Endothelial cell of hepatic sinusoid (primary cell): Measurements from ENCODE around the gene NGRN.

Experiments
- in situ Hi-C: cut with HindIII; loops from 2 replicates; pipeline ENCODE4 v1.10.0; 2017; ENCODE audit warnings: low sequenced_read_pairs

NGRN gene, protein sequence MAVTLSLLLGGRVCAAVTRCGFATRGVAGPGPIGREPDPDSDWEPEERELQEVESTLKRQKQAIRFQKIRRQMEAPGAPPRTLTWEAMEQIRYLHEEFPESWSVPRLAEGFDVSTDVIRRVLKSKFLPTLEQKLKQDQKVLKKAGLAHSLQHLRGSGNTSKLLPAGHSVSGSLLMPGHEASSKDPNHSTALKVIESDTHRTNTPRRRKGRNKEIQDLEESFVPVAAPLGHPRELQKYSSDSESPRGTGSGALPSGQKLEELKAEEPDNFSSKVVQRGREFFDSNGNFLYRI

DNA sequence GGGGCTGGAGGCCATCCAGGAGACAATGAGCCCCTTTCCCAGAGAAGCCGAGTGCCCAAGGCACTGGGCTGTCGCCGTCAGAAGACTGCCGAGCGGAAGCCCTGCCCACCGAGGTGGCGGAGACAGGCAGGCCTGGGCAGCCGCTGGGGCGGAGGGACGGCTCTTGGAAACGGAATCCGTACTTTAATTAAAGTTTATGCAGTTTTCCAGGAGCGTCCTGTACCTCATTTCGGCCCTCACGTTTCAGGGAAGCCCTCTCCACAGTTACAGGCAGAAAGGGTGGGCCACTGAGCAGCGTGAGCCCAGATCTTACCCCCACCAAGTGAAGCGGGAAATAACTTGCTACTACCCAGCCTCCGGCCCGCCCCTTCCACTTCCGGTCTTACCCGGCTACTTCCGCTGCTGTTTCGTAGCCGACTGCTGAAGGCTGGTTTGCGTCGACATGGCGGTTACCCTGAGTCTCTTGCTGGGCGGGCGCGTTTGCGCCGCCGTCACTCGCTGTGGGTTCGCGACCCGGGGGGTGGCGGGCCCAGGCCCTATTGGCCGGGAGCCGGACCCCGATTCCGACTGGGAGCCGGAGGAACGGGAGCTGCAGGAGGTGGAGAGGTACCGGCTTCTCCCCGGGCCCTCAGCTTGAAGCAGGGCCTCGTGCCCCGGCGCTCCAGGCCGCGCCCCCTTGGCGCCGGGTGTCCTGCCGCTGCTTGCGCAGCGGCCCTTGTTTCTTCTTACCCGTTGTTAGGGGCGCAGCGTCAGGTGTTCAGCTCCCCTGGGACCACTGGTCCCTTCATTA is at the start of gene NGRN:
Gene NGRN (plus strand): TSS at position 402 of the 790 bp plus-strand sequence. CDS start 41 bp downstream, at position 443.
- in situ Hi-C loops = no loop called here

DNA sequence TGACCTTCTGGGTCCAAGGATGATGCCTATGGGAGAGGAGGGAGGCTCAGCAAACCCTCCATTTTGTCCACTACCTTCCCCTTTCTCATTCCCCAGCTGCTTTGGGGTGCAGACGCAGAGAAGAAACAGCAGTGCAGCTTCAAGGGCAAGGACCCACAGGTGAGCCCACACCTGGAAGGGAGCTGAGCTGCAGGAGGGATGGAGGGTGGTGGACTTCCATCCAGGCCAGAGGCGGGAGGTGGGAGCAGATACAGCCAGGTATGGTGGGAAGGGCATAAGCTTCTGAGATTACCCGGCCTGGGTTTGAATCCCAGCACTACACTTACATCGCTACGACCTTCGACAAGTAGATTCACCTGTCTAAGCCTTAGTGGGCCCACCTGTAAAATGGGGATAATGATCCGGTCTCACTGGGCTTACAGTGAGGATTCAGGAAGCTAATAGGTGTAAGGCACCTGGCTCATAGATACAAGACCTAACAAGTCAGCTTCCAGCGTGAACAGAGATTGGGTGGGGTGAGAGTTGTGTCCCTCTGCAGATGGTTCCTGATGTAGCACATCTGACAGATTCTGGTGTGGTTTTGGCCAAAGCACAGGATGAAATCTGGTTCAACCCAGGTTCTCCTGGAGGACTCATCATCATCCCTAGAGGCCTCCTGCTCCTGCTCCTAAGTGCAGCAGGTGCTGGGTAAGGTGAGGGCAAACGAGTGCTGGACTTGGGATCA is 47.6 kb upstream of the NGRN start:
- in situ Hi-C loops = loop anchor here (5.0 kb wide), 1 partner anchor 76 kb away; no protein-coding TSS in a partner anchor

DNA sequence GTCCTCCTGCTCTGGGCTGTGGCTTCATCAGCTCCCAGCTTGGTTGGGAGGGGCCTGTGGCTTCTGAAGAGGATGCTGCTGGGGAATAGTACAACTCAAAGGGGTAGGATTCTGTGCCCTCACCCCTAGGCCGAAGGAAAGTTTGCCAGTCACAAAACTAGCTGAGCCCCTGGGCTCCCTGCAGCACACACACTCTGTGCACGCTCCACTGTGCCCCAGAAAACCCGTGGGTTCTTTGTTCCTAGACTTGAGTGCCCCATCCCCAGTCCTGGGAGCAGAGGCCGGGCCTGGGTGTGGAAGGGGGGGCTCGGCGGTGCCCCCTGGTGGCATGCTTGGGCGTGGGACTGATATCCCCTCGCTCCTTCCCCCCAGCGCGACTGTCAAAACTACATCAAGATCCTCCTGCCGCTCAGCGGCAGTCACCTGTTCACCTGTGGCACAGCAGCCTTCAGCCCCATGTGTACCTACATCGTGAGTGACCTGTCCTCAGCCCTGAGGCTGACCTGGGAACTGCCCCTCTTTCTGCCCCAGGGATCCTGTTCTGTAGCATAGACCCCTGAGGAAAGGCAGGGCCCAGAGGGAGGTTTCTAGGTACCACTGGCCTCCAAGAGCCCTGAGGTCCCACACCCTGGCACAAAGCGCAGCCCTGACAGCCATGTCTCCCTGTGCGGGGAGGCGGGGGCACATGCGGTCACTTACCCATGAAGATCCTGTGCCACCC is 45.9 kb upstream of the NGRN start:
- in situ Hi-C loops = loop anchor here (5.0 kb wide), 1 partner anchor 77 kb away; no protein-coding TSS in a partner anchor

DNA sequence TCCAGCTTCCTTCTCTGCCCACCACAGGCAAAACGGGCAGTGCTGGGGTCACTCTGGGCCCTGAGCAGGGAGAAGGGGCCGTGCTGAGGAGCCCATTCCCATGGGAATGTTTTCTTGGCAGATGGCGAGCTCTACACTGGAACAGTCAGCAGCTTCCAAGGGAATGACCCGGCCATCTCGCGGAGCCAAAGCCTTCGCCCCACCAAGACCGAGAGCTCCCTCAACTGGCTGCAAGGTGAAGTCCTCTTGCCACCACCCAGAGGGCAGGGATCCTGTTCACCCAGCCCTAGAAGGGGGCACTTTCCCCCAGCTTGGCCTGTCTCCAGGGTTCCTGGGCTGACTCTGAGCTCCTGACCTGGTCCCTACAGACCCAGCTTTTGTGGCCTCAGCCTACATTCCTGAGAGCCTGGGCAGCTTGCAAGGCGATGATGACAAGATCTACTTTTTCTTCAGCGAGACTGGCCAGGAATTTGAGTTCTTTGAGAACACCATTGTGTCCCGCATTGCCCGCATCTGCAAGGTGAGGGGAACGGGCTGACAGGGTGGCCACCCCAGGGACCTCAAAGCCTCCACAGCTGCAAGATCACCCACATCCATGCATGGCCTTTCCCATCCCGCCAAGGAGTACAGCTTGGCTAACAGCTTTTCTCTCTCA is 44.1 kb upstream of the NGRN start:
- in situ Hi-C loops = no loop called here

DNA sequence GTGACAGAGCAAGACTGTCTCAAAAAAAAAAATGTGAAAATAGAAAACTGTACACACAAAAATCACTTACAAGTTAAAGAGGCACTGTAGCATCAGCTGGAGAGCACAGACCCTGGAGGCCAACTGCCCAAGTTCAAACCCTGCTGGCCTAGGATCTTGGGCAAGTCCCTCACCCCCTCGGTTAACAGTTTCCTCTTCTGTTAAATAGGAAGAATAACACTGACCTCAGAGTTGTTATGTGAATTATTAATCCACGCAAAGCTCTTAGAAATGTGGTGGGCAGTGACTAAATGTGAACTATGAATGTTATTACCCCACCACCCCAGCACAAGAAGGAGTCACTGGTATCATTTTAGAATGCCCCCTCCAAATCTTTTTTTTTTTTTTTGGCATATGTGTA is 42.9 kb upstream of the NGRN start:
- in situ Hi-C loops = no loop called here

DNA sequence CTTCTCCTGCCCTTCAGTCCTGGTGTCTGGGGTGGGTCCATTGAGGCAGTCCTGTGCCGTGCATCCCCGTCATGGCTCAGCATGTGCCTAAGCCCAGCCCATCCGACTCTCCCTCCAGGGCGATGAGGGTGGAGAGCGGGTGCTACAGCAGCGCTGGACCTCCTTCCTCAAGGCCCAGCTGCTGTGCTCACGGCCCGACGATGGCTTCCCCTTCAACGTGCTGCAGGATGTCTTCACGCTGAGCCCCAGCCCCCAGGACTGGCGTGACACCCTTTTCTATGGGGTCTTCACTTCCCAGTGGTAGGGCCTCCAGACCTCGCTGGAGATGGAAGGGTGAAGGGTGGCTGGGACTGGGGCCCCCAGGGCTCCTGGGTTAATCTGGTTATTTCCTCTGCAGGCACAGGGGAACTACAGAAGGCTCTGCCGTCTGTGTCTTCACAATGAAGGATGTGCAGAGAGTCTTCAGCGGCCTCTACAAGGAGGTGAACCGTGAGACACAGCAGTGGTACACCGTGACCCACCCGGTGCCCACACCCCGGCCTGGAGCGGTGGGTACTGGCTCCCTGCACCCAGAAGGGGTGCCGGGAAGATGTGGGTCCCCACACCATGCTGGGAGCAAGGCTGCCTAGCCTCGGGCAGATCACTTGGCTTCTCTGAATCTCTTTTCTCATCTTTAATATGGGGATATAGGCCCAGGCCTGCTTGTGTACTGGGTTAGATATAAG is 41.9 kb upstream of the NGRN start:
- in situ Hi-C loops = no loop called here

DNA sequence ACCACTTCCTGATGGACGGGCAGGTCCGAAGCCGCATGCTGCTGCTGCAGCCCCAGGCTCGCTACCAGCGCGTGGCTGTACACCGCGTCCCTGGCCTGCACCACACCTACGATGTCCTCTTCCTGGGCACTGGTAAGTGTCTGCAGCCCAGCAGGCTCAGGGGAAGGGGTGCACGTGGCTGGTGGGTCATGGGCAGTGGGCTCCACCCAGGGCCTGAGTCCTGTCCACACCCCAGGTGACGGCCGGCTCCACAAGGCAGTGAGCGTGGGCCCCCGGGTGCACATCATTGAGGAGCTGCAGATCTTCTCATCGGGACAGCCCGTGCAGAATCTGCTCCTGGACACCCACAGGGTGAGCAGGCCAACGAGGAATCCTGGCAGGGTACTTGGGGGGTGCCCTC is 40.4 kb upstream of the NGRN start:
- in situ Hi-C loops = no loop called here

DNA sequence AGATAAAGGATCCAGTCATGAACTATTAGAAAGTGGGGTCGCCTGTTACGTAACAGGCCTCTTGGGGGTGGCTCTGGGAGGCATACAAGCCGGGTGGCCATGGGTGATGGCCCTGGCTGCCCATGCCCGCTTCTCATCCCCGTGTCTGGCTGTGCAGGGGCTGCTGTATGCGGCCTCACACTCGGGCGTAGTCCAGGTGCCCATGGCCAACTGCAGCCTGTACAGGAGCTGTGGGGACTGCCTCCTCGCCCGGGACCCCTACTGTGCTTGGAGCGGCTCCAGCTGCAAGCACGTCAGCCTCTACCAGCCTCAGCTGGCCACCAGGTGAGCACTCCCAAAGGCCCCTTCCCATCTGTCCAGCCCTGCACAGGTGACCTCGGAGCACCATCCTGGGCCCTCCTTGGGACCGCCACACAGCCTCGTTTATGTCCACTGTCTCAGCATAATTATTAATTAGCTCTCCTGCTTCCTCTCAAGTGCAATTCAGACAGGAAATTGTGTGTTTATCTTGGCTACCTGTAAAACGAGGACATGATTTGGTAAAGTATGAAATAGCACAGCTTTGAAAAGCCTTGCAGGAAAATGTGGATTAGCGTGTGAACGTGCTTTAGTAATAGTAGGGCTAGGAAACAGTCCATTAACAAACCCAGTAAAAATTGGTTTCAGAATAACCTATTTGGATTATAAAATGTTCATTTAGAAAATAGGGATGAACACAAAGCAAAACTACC is 39.8 kb upstream of the NGRN start:
- in situ Hi-C loops = no loop called here

DNA sequence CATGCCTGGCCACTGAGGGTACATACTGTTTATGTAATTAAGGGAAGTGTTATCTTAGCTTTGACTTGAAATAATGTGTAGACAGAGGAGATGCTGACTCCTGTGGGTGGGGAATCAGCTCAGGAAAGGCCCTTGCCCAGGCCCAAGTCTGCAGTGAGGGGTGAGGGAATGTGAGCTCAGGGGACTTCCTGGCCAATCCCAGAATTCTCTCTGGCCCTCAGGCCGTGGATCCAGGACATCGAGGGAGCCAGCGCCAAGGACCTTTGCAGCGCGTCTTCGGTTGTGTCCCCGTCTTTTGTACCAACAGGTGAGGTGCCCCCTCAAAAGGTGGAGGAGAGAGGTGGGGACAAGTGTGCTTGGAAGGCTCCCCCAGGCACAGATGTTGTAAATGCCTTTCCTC is 38.1 kb upstream of the NGRN start:
- in situ Hi-C loops = no loop called here

DNA sequence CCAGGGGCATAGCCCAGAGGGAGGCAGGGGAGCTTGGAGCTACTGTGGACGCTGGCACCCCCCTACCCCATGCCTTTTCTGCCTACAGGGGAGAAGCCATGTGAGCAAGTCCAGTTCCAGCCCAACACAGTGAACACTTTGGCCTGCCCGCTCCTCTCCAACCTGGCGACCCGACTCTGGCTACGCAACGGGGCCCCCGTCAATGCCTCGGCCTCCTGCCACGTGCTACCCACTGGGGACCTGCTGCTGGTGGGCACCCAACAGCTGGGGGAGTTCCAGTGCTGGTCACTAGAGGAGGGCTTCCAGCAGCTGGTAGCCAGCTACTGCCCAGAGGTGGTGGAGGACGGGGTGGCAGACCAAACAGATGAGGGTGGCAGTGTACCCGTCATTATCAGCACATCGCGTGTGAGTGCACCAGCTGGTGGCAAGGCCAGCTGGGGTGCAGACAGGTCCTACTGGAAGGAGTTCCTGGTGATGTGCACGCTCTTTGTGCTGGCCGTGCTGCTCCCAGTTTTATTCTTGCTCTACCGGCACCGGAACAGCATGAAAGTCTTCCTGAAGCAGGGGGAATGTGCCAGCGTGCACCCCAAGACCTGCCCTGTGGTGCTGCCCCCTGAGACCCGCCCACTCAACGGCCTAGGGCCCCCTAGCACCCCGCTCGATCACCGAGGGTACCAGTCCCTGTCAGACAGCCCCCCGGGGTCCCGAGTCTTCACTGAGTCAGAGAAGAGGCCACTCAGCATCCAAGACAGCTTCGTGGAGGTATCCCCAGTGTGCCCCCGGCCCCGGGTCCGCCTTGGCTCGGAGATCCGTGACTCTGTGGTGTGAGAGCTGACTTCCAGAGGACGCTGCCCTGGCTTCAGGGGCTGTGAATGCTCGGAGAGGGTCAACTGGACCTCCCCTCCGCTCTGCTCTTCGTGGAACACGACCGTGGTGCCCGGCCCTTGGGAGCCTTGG is 37.4 kb upstream of the NGRN start:
- in situ Hi-C loops = no loop called here

DNA sequence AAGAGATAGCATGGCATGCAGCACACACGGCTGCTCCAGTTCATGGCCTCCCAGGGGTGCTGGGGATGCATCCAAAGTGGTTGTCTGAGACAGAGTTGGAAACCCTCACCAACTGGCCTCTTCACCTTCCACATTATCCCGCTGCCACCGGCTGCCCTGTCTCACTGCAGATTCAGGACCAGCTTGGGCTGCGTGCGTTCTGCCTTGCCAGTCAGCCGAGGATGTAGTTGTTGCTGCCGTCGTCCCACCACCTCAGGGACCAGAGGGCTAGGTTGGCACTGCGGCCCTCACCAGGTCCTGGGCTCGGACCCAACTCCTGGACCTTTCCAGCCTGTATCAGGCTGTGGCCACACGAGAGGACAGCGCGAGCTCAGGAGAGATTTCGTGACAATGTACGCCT is 36.5 kb upstream of the NGRN start:
- in situ Hi-C loops = no loop called here

DNA sequence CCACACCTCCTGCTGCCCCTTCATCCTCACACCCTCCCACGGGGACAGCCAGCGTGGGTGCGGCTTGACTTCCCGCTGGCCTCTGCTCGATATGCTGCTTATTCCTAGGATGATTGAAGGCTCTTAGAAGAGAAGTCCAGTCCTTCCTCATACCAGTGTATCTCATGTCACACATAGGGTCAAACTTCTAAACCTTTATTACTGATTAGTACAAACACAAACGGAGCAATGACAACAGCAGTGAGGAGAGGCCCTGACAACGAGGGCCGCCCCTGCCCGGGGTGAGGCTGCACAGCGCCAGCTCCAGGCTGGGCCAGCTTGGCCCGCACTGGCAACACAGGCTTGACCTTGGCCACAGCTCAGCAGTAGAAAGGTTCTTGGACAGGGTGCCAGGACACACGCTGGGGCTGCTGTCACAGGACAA is 35.4 kb upstream of the NGRN start:
- in situ Hi-C loops = no loop called here

DNA sequence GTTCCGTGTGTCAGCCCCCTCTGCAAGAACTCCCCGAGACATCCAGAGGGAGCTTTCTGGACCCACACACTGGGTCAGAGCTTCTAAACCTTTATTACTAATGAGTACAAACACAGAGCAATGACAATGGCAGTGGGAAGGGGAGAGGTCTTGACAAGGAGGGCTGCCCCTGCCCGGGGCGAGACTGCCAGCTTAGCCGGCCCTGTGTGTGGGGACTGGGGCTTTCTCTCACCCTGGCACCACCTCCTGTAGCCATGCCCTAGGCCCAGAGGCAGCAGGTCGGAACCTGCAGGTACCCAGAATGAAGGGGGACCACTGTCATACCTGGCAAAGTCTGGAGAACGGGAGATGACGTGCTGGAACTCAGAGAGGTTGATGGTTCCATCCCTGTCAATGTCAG is 34.9 kb upstream of the NGRN start:
- in situ Hi-C loops = no loop called here

DNA sequence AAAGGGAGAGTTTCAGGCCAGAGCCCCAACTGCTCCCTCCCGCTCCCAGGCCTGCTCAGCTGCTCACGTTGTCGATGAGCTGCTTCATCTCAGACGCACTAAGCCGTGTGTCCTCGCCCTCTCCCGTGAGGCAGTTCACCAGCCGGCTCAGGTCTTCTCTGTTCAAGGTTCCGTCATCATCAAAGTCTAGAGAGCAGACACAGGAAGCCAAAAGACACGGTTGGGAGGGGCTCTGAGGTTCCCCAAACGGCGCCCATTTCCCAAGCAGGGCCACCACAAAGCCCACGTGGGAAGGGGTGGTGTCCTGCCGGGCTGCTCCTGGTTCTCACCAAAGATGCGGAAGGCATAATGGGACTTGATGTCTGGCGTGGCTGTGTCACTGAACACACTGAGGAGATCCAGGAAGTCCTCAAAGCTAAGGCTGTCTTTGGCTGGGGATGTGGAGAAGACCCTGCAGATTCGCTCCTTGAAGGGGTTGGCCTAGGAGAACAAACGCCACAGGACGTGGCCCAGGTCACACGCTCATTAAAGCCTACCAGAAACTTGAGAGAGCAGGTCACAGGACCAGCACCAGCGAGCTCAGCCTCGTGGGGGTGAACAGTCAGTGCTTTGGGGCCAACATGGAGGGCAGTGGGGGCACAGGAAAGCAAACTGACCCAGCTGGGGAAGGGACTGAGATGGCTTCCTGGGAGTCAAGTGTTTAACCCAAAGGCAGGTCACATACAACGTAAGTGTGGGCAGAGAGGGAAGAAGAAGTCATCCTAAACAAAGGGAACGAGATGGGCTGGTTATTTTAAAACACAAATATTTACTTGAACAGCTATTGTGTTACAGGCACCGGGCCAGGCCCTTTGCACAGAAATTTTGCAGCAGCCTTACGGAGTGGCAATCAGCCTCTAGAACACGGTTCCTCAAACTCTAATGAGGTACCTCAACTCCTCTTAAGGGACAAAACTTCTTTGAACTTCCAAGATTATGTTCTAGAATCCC is 34.1 kb upstream of the NGRN start:
- in situ Hi-C loops = no loop called here

DNA sequence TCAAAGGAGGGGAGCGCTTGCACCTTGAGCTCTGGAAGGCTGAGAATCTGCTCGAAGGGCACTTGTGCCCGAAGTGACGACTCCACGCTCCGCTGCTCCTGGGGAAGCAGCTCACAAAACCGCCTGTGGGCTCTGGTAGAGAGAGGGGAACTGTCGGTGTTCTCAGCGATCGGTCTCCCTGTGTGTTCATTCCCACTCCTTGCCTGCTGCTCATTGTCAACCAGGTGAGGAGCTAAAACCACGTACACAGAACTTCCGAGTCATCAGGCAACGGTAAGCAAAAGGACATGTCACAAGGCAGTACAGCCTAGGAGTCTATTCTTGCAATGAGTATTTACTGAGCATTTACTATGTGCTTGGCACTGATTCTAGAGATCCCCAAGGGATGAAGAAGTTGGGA is 33.3 kb upstream of the NGRN start:
- in situ Hi-C loops = no loop called here

DNA sequence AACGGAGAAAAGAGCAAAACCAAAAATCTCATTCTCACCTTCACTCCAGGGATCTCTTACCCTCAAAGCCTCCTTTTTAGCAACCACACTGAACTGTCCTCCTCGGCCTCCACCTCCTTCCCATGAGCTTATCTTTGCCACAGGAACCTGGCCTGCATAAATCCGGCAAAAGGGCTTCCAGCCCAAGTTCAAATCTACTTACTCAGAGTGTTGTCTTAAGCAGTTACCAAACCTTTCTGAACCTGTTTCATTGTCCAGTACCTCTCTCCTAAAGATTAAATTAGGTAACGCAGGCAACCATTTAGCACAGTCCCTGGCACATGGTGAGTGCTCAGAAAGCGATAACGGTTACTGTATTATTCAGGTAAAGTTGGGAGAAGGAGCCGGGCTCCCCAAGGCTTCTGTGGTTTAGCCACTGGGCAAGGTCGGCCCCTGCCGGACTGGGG is 32.5 kb upstream of the NGRN start:
- in situ Hi-C loops = no loop called here
